BJ (cell line): ENCODE data around the gene SORCS2. TPM values are rescaled to one million over a fixed set of nuclear protein-coding genes. Genes with fewer than 3 reads are reported as not detected.

Experiments used
- CTCF ChIA-PET: fragments of 350-600 bp; formaldehyde crosslinking; extraction: SDS; loops from one replicate; lab custom pipeline; 2021; ENCODE audit warnings: antibody characterized with exemption, inconsistent platforms; lab: Yijun Ruan, JAX
- POLR2A ChIA-PET: fragments of 300-600 bp; sonication (Branson Sonifier 250); formaldehyde crosslinking; extraction: SDS; loops from one replicate; lab custom pipeline; 2021; ENCODE audit warnings: antibody characterized with exemption; lab: Charles Lee
- DNase-seq: peaks from one replicate; pipeline ENCODE4 v3.0.0-alpha.2; 2011; ENCODE audit warnings: low read depth
- H3K27me3 ChIP-seq: 2 replicates; pipeline ENCODE4 v1.6.0; 2011; ENCODE audit warnings: low read length; ENCODE audit not compliant: control insufficient read depth, insufficient read depth
- H3K36me3 ChIP-seq: 2 replicates; pipeline ENCODE4 v1.5.1; 2011; ENCODE audit warnings: low read length; ENCODE audit not compliant: control insufficient read depth, insufficient read depth
- H3K4me3 ChIP-seq: 2 replicates; pipeline ENCODE4 v1.5.1; 2011; ENCODE audit warnings: low read depth, mild to moderate bottlenecking, control low read depth, low read length
- polyA plus RNA-seq: library from polyadenylated mRNA; depleted of rRNA; stranded (reverse); fragments of >200 nt; gene quantifications from 2 replicates; pipeline ENCODE4 v1.2.3, GENCODE V29; 2011
- TF ChIP-seq, protein P1 (sequence below): IDR thresholded peaks from 2 replicates; pipeline ENCODE4 v1.5.1; 2011; ENCODE audit warnings: low read depth, mild to moderate bottlenecking, control low read depth, inconsistent platforms, low read length, moderate library complexity; ENCODE audit not compliant: insufficient read depth

The SORCS2 gene
- polyA plus RNA-seq, 1 experiment: 0.63 TPM

- TF ChIP-seq, protein P1, sequence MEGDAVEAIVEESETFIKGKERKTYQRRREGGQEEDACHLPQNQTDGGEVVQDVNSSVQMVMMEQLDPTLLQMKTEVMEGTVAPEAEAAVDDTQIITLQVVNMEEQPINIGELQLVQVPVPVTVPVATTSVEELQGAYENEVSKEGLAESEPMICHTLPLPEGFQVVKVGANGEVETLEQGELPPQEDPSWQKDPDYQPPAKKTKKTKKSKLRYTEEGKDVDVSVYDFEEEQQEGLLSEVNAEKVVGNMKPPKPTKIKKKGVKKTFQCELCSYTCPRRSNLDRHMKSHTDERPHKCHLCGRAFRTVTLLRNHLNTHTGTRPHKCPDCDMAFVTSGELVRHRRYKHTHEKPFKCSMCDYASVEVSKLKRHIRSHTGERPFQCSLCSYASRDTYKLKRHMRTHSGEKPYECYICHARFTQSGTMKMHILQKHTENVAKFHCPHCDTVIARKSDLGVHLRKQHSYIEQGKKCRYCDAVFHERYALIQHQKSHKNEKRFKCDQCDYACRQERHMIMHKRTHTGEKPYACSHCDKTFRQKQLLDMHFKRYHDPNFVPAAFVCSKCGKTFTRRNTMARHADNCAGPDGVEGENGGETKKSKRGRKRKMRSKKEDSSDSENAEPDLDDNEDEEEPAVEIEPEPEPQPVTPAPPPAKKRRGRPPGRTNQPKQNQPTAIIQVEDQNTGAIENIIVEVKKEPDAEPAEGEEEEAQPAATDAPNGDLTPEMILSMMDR: no peak
- peaks cover 2% of the 10 kb centered on the region; the same call in 1 of the 2 replicates for H3K27me3 ChIP-seq
Observed at GRCh38 chr4:7306021-7306965, 114.0 kb downstream of the SORCS2 start.

DNA sequence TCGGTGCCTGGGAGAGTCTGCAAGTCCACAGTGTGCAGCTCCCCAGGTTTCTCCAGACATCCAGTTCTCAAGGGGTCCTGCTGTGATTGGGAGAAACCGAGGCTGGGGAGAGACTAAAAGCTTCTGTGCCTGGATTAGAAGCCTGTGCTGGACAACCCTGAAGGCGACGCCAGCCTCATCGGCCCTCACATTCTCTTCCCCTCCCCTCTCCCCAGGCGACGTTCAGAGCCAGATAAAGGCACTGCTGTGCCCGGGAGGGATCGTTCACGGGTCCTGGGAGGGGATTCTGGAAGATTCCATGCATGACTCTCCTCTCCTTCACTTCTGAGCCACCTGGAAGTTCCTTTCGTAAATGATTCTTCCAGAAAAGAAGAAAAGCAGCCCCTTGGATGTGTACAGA lies 114.6 kb downstream of the SORCS2 start:
- H3K4me3 ChIP-seq: no peak overlapping the region
- H3K27me3 ChIP-seq: peaks cover 2% of the 10 kb centered on the region; the same call in 1 of the 2 replicates
- CTCF ChIA-PET: no interaction called here
- no peak for DNase-seq
- POLR2A ChIA-PET: no interaction called here
- no peaks in the 10 kb centered on the region for H3K36me3 ChIP-seq
- TF ChIP-seq, protein P1: no peak

More at GRCh38 chr4:7306021-7306965, 114.0 kb downstream of the SORCS2 start:
- Histone ChIP-seq H3K36me3 (no peaks in the 10 kb centered on the region), H3K4me3 (no peak overlapping the region)
- DNase-seq: no peak
- CTCF ChIA-PET: no interaction called here
- POLR2A ChIA-PET: no interaction called here

DNA sequence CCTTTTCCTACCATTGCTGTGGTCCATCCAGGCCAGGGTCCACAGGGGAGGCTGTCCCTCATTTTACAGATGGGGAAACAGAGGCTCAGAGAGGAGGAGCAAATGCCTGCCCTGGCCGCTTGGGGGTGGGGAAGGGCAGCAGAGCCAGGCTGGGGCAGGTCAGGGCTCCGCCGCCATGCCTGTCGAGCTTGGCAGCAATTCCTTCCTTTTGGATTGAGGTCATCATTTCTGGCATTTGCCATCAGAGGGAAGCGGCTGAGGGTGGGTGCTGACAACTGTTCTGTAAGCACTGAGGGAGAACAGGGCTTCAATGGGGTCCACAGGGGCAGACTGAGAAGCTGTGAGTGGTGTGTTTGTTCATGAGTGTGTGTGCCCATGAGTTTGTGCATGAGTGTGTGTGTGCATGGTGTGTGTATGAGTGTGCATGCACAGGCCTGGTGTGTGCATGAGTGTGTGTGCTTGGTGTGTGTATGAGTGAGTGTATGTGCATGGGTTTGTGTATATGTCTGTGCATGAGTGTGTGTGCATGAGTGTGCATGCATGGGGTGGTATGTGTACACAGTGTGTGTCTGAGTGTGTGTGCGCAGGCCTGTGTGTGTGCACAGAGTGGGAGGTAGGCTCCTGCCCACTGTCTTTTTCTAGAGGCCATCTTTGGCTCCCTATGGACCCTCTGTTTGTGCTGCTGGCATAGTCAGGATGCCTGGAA lies 115.2 kb downstream of the SORCS2 start:
- no peaks in the 10 kb centered on the region for H3K36me3 ChIP-seq
- ChIA-PET CTCF (no interaction called here), POLR2A (no interaction called here)
- H3K4me3 ChIP-seq: no peak overlapping the region
- DNase-seq: no peak
- TF ChIP-seq, protein P1: no peak
- peaks cover 2% of the 10 kb centered on the region for H3K27me3 ChIP-seq

GRCh38 chr4:7309181-7309580 lies 116.8 kb downstream of the SORCS2 start:
- TF ChIP-seq, protein P1: no peak
- no peak for DNase-seq
- CTCF ChIA-PET: interaction anchor here (1.3 to 1.8 kb wide), 2 partner anchors 115 to 117 kb away, joined by 4 to 5 read pairs; partner anchors contain the start of gene SORCS2
- POLR2A ChIA-PET: no interaction called here
- H3K36me3 ChIP-seq: no peaks in the 10 kb centered on the region
- no peak overlapping the region for H3K4me3 ChIP-seq
- H3K27me3 ChIP-seq: peaks cover 5% of the 10 kb centered on the region
